ENCODE data around the gene CDC42BPB.
A peak's percentile ranks its signal among the peaks of the same experiment; 100 is the strongest.

The CDC42BPB gene

DNA sequence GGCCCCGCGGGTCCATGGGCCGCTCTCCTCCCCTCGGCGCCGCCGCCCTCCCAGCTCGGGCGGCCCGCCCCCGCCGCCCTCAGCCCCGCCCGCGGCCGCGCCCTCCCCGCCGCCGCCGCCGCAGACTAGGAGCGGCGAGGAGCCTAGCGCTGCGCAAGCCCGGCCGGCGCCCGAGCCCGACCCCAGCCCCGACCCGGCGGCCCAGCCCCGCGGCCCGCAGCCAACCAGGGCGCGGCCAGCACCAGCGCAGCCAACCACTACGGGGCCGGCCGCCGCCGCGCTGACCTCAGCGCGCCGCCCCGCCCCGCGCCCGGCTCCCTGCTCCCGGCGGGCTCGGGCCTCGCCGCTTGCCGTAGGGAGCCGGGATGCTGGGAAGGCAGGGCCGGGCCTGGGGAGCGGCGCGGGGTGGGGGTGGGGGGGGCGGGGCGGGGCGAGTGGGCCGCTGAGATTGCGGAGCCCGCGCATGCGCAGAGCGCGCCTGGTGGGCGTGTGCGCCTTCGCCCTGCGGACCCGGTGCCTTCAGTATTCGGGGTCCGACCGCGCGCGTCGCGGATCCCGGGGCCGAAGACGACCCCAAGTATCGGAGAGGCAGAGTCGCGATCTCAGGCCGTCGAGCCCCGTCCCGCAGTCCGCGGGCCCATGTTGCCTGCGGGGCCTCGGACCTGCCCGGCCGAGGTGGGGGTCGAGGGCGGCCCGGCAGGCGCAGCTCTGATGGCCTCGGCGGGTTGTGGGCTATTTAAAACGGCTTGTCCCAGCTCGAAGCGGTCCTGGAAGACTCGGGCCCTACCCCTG is at the start of gene CDC42BPB:
Gene CDC42BPB, minus strand, starts transcription at position 178 of the 792 bp plus-strand sequence. CDS start 376 bp downstream, outside the sequence.
- DNase-seq (ENCODE audit: low spot score), result peak; percentile 91

- DNase-seq (ENCODE audit: low spot score), result no peak
These were observed 48.3 kb upstream of the CDC42BPB start for GRCh38 chr14:103105580-103106150.

- DNase-seq (ENCODE audit: low spot score), result no peak
These were observed 47.5 kb upstream of the CDC42BPB start for GRCh38 chr14:103104654-103105452.

DNA sequence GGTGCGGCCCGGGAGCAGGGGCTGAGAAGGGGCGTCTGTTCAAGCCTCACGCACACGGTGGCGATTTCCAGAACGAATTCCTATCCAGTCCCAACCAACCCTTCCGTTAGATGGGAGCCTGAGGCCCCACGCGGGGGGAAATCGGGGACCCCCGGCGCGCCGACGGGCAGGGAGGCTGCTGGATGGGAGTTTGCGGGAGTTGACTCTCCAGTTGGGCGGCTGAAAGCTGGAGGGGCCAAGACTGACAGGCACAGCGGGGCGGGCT is 47.0 kb upstream of the CDC42BPB start:
- DNase-seq (ENCODE audit: low spot score), result no peak

- no peak for DNase-seq (ENCODE audit: low spot score)
These were observed 46.4 kb upstream of the CDC42BPB start for GRCh38 chr14:103103461-103104388.

DNA sequence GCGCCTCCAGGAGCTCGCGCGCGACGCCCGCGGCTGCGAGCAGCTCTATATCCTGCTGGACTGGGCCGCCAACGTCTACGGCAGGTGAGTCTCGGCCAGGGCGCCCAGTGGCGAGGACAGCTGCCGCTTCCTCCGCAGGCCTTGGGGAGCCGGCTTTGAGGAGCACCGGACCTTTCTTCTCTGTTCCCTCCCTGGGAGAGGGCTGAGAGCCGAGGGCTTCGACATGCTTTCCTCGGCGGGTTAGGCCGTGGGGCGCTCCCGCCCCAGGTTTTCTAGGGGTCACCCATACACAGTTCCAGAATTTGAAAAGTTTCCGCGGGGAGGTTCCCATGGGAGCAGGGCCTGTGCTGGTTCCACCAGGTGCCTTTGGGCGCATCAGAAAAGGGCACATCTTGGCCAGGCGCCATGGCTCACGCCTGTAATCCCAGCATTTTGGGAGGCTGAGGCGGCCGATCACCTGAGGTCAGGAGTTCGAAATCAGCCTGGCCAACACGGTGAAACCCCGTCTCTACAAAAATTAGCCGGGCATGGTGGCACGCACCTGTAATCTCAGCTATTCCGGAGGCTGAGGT is 45.4 kb upstream of the CDC42BPB start:
- no peak for DNase-seq (ENCODE audit: low spot score)

DNA sequence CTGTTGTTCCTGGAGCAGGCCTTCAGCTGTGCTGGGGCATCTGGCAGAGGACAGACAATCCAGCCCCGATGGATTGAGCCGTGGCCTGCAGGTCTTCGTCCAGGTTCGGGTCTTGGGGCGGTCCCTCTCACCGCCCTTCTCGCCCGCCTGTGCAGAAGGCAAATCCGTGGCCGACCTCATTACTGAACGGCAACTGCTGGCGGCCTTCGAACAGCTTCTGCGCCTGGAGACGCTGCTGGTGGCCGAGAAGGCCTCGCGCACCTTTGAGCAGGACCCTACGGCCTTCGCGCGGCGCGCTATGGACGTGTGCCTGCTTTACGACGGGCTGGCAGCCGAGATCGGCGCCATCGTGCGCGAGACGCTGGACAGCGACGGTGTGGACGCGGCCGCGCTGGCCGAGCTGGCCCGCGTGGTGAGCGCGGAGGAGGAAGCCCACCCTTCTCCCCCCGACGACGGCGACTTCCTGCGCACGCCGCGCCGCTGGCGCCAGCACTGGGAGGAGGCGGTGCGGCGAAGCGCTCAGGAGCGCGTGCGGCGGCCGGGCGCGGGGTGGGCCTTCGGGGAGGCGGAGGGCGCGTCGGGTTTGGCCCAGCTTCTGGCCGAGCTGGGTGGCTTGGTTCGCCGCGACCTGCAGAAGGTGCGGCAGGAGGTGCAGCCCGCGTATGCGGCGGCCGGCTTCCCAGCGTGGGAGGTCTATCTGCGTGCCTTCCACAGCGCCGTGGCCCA is 44.8 kb upstream of the CDC42BPB start:
- no peak for DNase-seq (ENCODE audit: low spot score)

- DNase-seq (ENCODE audit: low spot score), result no peak
These were observed 44.1 kb upstream of the CDC42BPB start for GRCh38 chr14:103101257-103101962.

GRCh38 chr14:103100281-103101121 is 43.2 kb upstream of the CDC42BPB start:
- no peak for DNase-seq (ENCODE audit: low spot score)

DNA sequence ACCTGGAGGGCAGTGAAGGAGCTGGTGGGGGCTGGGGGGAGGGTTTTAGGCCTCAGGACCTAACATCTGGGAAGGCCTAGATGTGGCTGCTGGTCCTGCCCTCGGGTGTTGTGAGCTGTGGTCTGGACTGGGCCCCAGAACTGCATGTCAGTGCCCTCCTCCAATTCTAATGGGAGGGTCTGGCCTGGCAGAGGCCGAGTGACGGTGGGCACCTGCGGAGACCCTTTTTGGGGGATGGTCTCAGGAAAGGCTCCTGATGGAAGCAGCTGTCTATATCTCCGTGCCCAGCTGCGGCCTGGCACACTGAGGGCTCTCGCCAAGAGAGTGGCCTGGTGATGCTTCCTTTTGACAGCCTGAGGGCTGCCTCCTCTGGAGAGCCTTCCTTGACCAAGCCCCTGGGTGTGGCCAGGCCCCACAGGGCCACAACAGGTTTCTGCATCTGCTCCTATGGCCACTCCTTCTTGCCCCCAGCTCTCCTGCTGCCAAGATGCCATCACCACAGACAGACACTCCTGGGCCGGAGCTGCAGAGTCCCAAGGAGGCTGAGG is 42.5 kb upstream of the CDC42BPB start:
- DNase-seq (ENCODE audit: low spot score), result no peak

- no peak for DNase-seq (ENCODE audit: low spot score)
These were observed 41.9 kb upstream of the CDC42BPB start for GRCh38 chr14:103099081-103099732.

- no peak for DNase-seq (ENCODE audit: low spot score)
These were observed 40.9 kb upstream of the CDC42BPB start for GRCh38 chr14:103097994-103098957.

GRCh38 chr14:103097244-103097993 is 40.1 kb upstream of the CDC42BPB start:
- DNase-seq (ENCODE audit: low spot score), result no peak

GRCh38 chr14:103096387-103096786 is 39.0 kb upstream of the CDC42BPB start:
- DNase-seq (ENCODE audit: low spot score), result no peak

DNA sequence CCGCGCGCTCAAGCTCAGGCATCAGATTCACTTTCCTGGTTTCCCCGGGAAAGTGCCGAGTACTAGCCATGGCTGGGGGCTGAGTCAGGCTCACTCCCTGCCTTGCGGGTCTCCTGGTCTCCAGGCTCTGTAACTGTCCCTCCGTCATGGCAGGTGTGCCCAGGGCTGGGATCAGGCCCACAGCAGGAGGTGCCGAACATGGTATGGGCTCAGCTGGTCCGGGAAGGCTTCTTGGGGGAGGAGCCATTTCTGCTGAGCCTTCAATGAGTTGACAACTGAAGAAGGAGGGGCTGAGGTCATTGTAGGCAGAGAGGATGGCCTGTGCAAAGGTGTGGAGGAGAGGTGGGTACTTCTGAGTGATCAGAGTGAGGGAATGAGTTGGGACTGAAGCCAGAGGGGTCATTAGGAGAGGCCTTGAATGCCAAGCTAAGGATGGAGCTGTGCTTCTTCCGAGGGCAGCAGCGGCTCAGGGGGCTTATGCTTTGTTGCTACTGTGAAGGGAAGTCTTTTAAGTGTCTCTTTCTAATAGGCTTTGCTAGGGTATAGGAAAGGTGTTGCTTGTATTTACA is 37.9 kb upstream of the CDC42BPB start:
- no peak for DNase-seq (ENCODE audit: low spot score)

Measured in putamen (tissue), 1 donor.